Measurements from ENCODE around the gene FLRT1.

The FLRT1 gene

DNA sequence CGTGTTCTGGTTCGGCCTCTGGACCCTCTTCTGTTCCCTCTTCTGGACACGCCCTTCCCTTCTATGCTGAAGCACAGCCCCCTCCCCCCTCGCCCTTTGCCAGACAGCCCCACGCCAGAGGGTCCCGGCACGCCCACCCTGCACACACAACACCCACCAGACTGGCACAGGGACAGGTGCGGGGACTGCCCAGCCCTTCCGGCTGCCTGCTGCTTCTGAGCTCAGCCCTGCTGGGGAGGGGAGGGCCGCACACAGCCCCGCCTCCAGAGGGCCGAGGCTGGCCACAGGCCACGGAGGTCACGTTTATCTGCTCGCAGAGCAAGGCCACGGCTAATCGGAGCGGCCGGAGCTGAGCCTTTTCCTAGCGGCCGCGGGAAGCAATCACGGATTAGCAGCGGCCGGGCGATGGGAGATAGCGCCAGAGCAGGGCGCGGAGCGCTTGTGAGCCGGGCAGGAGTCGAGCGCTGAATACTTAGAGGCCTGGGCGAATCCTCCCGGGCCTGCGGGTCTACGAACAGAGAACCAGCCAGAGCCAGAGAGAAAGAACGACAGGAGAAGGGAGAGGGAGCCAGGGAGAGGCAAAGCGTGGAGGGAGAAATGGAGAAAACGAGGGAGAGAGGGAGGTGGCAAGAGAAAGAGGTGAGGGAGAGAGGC, 28.0 kb upstream of the FLRT1 start:
- peak; percentile 80 for DNase-seq

DNA sequence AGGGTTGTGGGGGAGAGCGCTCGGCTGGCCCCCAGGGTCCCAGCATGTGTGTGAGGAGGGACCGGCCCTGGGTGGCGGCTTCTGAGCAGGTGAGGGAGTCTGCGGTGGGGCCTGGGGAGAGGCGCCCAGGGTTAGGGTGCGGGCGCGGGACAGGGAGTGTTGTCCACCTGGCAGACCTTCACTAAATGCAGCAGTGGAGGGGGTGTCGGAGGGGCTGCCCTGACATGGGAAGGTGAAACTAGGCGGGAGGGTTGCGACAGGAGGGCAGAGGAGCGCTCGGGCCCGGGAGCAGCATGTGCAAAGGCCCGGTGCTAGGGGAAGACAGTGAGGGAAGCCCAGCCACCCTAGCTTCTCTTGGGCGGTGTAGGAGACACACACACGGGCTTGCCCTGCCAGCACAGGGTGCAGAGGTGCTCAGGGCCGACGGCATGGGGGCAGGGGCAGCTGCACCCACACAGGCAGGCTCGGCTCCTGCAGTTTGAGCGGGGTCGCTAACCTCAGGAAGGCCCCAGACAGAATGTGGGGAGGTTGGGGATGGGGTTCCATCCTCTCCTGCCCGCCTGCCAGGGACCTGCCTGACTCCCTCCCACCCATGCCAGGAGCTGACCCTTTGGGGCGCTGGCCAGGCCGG, 27.3 kb upstream of the FLRT1 start:
- DNase-seq, result no peak

DNA sequence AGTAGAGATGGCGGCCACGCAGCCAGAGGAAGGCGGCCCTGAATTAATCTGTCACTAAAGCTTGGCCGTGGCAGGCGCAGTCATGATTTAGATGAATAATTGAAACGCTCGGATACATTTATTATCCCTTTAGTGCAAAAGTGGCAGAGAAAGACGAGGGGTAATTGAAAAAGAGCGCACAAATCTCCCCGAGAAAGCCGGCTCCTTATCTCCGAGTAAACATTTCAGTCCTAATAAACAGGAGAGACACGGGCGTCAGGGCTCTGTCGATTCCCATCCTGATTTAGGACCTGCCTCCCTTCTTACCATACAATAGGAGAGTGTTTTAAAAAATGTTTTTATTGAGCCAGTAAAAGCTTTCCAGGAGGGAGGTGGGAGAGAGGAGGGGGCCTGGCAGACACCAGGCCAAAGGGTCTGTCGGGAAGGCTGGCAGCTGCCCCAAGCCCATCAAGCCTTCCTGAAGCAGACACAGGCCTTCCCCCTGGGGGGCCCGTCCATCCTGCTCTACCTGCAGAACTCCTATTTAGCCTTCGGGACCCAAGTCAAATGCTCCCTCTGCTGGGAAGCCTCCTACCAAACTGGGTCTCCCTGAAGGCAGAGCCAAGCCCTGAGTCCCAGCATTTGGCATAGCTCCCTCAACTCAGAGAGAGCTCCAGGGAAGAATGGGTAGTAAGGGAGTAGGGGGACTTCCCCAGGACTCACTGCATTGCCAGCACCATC, 26.7 kb upstream of the FLRT1 start:
- no peak for DNase-seq

DNA sequence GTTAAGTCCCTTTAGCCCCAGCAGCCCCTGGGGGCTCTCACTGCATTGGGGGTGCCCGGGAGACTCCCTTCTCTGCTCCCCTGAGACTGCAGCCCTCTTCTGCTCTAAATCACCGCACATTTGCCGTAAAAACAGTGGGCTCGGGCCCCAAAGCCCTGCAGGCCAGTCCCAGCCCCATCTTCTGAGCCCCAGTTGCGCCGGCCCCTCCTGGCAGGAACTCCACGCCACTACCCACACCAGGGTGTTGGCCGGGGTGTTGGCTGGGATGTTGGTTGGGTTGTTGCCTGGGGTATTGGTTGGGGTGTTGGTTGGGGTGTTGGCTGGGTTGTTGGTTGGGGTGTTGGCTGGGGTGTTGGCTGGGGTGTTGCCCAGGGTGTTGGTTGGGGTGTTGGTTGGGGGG, 26.0 kb upstream of the FLRT1 start:
- DNase-seq, result no peak

DNA sequence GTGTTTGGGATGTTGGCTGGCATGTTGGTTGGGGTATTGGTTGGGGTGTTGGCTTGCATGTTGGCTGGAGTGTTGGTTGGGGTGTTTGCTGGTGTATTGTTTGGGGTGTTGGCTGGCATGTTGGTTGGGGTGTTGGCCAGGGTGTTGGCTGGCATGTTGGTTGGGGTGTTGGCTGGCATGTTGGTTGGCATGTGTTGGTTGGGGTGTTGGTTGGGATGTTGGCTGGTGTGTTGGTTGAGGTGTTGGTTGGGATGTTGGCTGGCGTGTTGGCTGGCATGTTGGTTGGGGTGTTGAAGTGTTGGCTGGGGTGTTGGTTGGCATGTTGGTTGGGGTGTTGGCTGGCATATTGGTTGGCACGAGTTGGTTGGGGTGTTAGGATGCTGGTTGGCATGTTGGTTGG, 24.9 kb upstream of the FLRT1 start:
- DNase-seq, result no peak

DNA sequence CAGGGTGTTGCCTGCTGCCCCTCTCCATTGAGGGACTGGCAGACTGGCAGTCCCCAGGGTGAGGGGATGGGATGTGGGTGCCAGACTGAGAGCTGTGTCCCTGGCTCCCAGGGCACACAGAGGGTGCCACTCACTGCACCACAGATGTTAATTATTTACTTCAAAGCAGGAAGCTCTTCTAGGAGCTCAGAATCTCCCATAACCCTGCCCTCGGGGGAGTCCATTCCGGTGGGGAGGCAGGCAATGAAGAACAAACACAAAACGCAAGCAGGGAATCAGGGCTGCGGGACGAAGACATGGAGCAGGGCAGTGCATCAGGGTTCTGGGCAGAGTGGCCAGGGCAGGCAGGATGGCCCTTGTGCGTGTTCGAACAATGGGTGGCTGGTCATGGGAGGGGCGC, 24.4 kb upstream of the FLRT1 start:
- DNase-seq, result no peak

DNA sequence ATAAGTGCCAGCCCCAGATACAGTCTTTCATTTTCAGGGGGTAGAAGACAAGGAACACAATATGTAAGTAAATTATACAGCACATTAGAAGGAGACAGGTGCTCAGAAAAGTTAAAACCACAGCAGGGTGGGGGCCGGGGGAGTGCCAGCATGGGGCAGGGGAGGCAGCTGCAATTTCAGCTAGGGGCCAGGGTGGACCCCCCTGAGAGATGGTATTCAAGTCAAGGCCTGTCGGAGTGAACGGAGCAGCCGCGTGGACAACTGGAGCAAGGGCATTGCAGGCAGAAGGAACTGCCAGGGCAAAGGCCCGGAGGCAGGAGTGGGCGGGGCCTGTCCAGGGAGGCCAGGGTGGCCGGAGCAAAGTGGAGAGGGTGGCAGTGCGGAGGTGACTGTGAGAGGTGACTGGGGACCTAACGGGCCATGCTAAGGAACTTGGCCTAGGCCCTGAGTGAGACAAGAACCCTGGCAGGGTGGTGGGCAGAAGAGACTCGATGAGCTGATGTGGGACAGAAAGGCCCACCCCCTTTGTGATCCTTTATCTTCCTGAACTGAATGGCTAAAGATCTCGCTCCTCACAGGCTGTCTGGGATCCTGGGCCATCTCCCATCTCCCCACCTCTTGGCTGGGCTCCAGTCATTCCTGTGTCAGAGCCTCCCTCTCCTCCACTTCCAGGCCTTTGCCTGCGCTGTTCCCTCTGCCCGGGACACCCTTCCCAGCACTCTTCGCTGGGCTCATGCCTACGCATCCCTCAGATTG, 22.4 kb upstream of the FLRT1 start:
- no peak for DNase-seq

DNA sequence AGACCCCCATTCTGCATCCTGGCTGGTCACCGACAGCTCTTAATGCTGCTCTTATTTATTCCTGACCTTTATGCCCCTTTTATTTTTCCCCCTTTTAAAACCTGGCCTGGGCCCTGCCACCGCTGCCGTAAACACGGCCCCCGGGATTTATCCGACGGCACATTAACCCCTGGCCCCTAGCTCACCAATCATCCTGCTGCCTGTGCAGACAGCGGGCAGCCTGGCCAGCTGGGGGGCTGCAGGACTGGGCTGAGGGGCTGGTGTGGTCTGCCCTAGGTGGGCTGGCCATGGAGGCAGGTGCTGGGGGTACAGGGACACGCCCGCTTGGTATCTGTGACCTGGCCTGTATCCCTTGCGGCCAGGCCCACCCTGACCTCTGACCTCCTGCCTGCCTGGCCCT, 21.4 kb upstream of the FLRT1 start:
- no peak for DNase-seq

DNA sequence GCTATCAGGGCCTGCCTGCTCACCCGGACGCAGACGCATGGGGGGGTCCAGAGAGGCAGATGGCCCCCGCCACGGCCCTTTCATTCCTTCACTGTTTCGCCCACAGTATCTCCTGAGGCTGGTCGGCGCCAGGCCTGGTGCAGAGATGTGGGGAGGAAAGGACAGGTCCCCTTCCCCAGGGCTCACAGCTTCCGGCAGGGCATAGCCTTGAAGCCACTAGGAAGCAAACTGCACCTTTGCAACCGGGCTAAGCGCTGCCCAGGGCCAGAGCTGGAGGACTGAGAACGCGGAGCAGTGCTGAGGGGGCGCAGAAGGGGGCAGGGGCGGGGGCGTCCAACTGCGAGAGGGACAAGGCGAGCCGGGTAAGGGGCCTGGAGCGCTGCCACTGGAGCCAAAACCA, 20.2 kb upstream of the FLRT1 start:
- no peak for DNase-seq

DNA sequence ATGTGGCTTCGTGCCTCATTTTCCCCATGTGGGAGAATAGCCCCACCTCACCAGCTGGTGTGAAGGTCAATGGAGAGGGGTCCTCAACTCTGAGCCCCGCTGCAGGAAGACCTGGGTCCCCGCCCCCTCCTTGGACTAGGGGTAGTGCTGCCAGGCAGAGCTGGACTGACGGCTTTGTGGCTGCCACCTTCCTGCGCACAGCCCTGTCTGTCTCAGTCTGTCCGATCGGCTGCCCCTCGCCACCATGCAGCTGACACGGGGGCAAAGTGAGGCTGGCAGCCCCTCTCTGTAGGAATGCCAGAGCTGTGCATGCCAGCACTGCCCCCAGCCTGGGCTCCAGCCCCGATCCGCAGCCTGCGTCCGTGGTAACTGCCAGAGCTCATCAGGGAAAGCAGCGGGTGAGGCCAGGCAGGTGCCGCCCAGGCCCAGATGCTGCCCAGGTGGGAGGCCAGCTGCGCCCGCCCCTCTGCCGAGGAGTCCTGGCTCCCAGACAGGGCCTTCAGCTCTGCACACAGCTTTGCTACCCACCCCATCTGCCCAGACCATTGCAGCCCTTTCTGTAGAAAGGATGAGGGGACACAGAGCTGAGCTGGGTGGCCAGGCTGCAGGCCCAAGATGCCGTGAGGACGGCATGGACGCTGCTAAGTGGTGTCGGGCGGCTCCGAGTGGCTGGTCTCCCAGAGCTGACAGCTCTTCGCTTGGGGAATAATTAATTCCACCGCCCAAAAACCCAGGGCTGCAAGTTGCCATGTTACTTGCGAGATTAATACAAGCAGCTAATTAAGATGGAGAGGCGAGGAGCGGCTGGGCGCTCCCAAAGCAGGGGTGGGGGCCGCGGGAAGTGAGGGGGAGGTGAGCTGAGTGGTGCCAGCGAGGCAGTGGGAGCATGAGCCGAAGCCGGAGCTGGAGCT, 19.5 kb upstream of the FLRT1 start:
- no peak for DNase-seq

DNA sequence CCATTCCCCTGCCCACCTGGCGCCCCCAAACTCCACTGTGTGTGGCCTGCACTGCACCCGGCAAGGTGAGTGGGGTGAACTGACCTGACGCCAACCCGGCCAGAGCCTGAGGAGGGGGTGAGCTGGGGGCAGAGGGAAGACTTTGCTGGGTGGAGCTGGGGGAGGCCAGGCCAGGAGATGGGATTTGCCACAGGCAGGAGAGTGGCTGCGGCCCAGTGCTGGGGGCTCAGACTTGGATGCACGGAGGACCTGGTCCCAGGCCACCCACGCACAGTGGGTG, 17.8 kb upstream of the FLRT1 start:
- DNase-seq, result no peak

DNA sequence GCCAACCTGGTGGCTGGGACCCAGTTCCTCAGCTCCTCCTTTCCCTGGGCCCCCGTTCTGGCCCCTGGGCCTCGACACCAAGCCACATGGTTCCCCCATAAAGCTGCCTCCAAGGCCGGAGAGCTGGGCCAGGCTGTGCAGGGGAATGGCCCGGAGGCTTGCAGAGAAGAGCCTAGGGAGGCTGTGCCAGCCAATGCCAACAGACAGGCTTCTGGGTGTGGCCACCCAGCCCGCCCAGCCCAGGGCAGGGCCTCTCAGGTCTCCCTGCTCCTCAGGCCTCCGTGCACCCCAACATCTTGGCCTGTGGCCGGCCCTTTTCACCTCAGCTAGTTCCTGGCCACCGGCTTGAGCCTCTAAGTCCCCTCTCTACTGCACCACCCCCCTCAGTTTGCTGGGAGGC, 17.4 kb upstream of the FLRT1 start:
- no peak for DNase-seq

DNA sequence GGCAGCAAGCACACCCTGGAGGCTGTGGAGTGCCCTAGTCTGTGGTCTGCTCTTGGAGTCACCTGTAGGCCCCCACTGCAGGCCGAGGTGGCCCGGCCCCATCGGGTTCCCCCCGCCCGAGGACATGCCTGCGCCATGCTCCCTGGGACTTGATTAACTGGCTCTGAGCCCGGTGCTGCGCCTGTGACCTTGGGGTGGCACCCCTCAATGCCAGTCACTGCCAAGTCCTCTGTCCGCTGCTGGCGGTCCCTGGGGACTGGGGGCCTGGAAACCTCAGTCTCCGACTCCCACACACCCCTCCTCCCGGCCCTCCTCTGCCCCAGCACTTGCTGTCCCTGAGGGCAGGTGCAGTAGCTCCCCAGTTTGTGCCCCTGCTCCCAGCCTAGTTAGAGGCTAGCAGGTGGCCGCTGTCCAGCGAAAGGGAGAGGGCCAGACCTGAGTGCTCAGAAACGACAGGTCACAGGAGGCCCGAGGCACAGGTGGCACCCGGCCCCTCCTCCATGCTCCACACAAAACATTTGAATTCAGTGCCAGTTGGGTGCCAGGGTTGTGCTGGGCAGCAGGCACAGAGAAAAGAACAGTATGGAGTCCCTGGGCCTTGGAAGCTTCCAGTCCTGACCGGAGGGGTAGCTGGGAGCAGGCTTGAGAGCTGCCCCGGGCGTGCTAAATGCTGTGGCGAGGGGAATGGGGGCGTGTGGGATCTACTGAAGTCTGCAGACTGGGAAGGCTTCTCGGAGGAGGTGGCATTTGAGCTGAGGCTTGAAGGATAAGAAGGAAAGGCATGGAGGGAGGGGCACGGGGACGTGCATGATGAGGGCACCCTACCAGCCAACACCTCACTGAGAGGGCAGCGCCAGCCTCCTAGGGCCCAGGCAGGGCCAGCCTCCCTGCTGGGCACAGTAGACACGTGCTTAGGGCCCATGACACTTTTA, 16.4 kb upstream of the FLRT1 start:
- DNase-seq, result no peak

DNA sequence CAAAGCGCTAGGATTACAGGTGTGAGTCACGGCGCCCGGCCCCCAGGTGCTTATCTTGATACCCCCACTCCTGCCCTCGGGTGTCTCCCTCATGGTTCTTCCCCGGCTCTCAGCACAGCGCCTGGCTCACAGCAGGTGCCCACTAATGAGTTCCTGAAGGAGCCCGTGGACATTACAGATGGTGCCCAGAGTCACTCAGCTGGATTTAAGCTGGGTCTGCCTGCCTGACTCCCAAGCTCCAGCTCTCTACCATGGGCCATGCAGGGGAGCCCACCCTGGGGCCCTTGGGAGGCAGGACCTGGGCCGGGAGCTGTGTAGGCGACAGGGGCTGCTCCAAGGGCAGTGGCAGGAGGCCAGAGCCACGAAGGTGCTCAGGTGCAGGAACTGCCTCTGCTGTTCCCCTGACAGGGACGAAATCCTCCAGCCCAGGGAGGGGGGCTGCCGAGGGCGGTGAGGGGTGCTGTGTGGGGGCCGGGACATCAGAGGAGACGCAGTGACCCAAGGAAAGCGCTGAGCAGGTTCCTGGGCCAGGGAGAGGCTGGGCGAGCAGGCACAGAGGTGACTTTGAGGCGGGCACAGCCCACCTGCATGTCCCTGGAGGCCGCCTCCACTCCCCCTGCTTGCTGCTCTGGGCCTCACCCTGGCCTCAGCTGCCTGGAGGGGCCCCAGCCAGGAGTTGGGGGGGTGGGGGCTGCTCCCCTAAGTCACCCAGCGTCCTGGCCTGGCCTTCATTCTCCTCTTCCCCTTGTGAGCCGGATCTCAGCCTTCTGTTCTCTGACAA, 14.6 kb upstream of the FLRT1 start:
- DNase-seq, result no peak

DNA sequence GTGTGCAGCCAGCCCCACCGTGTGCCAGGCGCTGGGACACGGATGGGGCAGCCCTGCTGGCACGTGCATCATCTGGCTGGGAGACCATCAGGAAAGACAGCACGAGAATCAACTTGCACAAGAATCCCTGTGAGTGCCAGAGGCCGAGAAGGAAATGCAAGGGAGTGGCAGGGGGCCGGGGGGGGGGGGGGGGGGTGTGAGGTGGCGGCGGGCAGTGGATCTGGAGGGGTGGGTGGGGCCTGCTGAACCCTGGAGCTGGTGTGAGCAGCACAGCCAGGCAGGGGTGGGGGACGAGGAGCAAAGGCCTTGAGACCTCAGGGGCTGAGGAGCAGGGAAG, 14.0 kb upstream of the FLRT1 start:
- no peak for DNase-seq

DNA sequence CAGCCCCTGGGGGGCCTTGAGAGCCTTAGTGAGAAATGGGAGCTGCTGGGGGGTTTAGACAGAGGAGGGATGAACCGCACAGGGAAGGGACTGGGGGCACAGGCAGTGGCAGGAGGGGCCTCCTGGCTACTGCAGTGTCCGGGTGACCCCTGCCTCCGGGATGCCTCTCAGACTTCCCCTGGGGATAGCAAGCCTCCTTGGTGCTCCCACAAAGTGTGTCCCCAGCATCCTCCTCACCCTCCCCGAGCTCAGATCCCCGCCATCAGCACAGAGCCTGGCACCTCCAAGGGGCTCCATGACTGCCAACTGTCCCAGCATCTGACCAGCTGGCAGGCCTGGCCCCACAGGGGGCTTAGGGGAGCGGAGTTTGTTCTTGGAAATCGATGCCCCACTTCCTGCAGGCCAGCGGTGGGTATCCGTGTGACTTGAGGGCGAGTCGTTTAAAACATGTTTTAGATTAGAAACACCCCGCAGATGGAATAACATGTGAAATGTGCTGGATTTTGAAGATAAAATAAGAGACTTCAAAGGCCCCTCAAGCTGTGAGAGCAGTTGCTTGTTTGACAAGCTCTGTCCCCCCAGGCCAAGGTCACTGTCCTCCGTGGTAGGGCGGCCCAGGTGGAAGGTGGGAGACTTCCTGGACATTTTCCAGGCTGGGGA, 13.5 kb upstream of the FLRT1 start:
- DNase-seq, result no peak

DNA sequence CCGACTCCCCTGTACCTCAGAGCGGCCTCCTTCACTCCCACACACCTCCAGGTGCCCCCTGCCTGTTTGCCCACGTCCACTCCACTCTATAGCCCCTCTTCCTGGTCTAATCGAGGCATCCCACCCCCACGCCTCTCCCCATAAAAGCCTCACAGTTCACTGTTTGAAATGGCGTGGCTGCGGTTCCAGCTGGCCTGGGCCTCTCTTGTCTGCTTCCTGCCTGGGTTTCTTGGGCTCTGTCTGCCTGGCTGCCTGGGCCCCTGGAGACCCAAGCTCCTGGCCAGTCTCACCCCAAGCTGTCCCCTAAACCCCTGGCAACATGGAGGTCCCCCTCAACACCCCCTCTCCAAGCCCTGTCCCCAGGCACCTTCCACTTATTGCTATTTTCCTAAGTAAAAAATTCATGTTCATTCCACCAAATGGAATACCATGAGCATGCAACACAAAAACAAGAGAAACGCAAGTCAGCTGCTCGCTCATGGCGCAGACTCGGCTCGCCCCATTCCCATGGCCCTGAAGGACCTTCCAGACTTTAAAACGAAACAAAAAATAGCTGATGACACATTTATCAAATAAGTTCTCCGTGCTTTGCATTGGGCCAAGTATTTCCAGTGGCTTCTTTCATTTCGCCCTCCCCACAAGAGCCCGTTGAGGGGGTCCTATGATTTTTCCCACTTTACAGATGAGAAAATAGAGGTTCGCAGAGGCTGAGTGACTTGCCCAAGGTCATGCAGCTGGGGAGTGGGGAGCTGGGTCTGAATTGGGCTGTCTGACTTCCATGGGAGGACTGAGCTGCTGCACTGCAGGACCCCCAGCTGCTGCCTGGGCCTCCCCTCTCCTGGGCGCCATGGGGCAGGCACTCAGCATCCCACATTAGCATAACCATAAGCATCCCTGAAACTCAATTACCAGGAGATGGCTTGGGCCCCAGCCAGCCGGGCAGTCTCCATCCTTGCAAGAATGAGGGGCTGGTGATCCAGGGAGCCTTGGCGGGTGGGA, 11.7 kb upstream of the FLRT1 start:
- DNase-seq, result no peak

DNA sequence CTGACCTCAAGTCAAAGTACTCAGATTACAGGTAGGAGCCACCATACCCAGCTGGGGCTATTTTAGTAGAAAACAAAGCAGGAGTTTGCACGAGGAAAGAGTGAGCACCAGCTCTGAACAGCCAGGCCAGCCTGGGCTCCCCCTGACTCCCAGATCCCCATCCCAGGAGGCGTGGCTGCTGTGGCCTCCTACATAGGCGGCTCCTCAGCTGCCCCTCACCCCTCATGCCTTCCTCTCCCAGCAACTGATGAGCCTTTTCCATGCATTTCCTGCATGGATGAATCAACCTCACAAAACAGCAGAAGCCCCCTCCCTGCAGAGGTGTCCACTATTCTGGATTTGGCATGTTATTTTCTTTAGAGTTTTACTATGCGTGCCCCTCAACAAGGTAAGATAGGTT, 10.5 kb upstream of the FLRT1 start:
- DNase-seq, result no peak

DNA sequence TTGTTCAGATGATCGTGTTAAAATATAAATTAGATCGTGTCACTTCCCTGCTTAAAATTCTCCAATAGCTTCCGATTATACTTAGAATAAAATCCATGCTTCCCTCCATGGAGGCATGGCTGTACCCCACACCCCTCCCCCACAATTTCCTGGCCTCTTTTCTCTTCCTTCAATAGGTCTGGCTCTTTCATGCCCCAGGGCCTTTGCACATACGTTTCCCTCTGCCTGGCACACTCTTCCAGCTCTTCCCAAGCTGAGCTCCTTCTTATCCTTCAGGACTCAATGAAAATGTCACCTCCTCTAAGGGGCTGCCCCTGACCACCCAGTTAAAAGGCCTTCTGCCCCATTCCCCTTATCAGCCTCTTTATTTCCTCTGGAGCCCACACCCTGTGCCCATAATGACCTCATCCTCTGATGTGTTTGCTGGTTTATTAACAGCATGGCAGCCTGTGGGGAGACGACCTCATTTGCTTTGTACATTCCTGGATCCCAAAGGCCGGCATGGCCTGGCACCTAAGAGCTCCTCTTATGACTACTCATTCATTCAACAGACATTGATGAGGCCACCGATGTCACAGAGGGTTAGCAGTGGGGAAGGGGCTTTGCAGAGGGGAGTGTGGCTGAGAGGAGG, 9.0 kb upstream of the FLRT1 start:
- DNase-seq, result no peak
